ENCODE results near the gene CHKB.

DNA sequence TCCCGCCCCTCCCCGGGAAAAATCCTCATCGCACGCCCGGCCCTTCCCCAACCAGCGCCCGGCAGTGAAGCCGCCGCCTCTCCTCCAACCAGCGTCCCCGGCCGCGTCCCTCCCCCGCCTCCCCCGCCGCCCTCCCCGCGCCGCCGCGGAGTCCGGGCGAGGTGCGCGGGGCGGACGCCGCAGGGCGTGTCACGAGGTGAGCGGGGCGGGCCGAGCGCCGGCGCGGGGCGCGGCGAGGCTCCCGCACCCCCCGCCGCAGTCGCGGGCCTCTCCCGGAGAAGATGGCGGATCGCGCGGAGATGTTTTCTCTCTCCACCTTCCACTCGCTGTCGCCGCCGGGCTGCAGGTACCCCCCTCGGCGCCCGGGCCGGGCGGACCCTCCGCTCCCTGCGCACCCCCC, 17.9 kb upstream of the CHKB start, which contains the start of gene MAPK8IP2:
- TF ChIP-seq ZNF274 (IDR thresholded peaks at IDR 0.05; ENCODE audit: low read depth, low read length) (no peak), SUZ12 (IDR thresholded peaks at IDR 0.05; ENCODE audit: extremely low read depth, insufficient read depth, insufficient read length) (no peak)
